NOMO-1 treated with DMSO at 0.1 percent for 48 hours (cell line): Measurements from ENCODE around the gene AIM2.
"Not testable (repeated sequence)": the region's sequence is repeated elsewhere in the genome, so short reads cannot be mapped to it uniquely, and the experiment has no call there.

Source experiments
- DNase-seq: peaks from one replicate; lab custom pipeline; 2025; ENCODE audit not compliant: unreplicated experiment; lab: John Stamatoyannopoulos, UW

AIM2 gene

GRCh38 chr1:159076438-159077119 lies at the start of gene AIM2:
TSS of gene AIM2 (minus strand) at chr1:159076766. CDS start at chr1:159073499, 3,267 bp downstream.
- DNase-seq: peak; percentile 97

- DNase-seq: no peak
These were observed 47.0 kb upstream of the AIM2 start for GRCh38 chr1:159123587-159123986.

GRCh38 chr1:159122005-159122621 lies 45.5 kb upstream of the AIM2 start:
- DNase-seq: no peak

- DNase-seq: no peak
These were observed 45.0 kb upstream of the AIM2 start for GRCh38 chr1:159121526-159121925.

- no peak for DNase-seq
These were observed 43.8 kb upstream of the AIM2 start for GRCh38 chr1:159120317-159120716.

GRCh38 chr1:159113596-159114433 lies 37.2 kb upstream of the AIM2 start:
- DNase-seq: no peak

- not testable (repeated sequence) for DNase-seq
These were observed 26.5 kb upstream of the AIM2 start for GRCh38 chr1:159103021-159103420.

- DNase-seq: no peak
These were observed 24.0 kb upstream of the AIM2 start for GRCh38 chr1:159100589-159100988.

- DNase-seq: no peak
These were observed 22.0 kb upstream of the AIM2 start for GRCh38 chr1:159098596-159098995.

- peak; percentile 92 for DNase-seq
These were observed 15.6 kb upstream of the AIM2 start for GRCh38 chr1:159092036-159092760.

- peak; percentile 90 for DNase-seq
These were observed 15.1 kb upstream of the AIM2 start for GRCh38 chr1:159091607-159092031.

GRCh38 chr1:159091180-159091560 lies 14.6 kb upstream of the AIM2 start:
- DNase-seq: no peak

- DNase-seq: no peak
These were observed 14.0 kb upstream of the AIM2 start for GRCh38 chr1:159090286-159091179.

- DNase-seq: peak; percentile 34
These were observed 12.7 kb upstream of the AIM2 start for GRCh38 chr1:159089184-159089791.

GRCh38 chr1:159088546-159089183 lies 12.1 kb upstream of the AIM2 start:
- DNase-seq: peak; percentile 43

- DNase-seq: peak; percentile 72
These were observed 11.5 kb upstream of the AIM2 start for GRCh38 chr1:159088050-159088449.

GRCh38 chr1:159084867-159085266 lies 8.3 kb upstream of the AIM2 start:
- DNase-seq: peak; percentile 91

GRCh38 chr1:159084152-159084551 lies 7.6 kb upstream of the AIM2 start:
- no peak for DNase-seq

GRCh38 chr1:159083013-159083412 lies 6.4 kb upstream of the AIM2 start:
- DNase-seq: no peak
